ENCODE data around the gene STIP1.

DNA sequence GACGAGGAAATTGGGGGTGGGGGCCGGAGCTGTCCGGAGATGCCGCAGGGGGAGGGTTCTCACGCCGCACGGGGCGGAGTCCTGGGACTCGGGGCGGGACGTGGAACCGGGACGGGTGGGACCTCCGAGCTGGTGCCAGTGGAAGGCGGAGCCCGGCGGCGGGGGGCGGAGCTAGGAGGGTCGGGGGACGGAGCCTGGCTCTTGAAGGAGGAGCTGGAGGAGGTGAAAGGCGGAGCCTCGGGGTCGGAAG, 55.2 kb downstream of the STIP1 start:
- TF ChIP-seq, protein P1, sequence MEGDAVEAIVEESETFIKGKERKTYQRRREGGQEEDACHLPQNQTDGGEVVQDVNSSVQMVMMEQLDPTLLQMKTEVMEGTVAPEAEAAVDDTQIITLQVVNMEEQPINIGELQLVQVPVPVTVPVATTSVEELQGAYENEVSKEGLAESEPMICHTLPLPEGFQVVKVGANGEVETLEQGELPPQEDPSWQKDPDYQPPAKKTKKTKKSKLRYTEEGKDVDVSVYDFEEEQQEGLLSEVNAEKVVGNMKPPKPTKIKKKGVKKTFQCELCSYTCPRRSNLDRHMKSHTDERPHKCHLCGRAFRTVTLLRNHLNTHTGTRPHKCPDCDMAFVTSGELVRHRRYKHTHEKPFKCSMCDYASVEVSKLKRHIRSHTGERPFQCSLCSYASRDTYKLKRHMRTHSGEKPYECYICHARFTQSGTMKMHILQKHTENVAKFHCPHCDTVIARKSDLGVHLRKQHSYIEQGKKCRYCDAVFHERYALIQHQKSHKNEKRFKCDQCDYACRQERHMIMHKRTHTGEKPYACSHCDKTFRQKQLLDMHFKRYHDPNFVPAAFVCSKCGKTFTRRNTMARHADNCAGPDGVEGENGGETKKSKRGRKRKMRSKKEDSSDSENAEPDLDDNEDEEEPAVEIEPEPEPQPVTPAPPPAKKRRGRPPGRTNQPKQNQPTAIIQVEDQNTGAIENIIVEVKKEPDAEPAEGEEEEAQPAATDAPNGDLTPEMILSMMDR (IDR thresholded peaks at IDR 0.05) = no peak
- TF ChIP-seq EZH2 (IDR thresholded peaks at IDR 0.05) (no peak), EZH2phosphoT487 (IDR thresholded peaks at IDR 0.05) (no peak)
